K562 (cell line): Measurements from ENCODE around the gene TPD52L1. TPM values are rescaled to one million over a fixed set of nuclear protein-coding genes. Genes with fewer than 3 reads are reported as not detected.

Experiments
- ATAC-seq: fragments of 200-7000 bp; cut with Tn5 transposase; 3 replicates; pipeline ENCODE4 v1.9.1; 2020; ENCODE audit warnings: moderate library complexity
- BruUV-seq: library from RNA; stranded (reverse); fragments of 400-500 nt; replicated peaks from 2 replicates; lab custom pipeline; 2021; lab: Mats Ljungman, UMichigan
- CTCF ChIA-PET: fragments of 300-600 bp; formaldehyde crosslinking; extraction: SDS; loops from one replicate; lab custom pipeline; 2021; ENCODE audit warnings: low intra/inter-chr PET ratio; lab: Yijun Ruan, JAX
- POLR2A ChIA-PET: fragments of 300-600, 350-650 bp; sonication (Branson Sonifier 250); formaldehyde crosslinking; extraction: SDS; loops from one replicate; lab custom pipeline; 2021; ENCODE audit warnings: antibody characterized with exemption, inconsistent platforms; lab: Yijun Ruan, JAX
- DNase-seq, 4 experiments: peaks; one replicate each; pipeline versions ENCODE4 v3.0.0 to v3.0.0-alpha.2; 2011 to 2018; ENCODE audit warnings: low spot score in 3 of 4, mixed read lengths in 3 of 4; ENCODE audit errors: extremely low read depth in 1 of 4
- FAIRE-seq: peaks from 2 replicates; lab custom pipeline; 2011; peaks lifted over from hg19 to GRCh38; lab: Jason Lieb, UNC
- H2AFZ ChIP-seq: 2 replicates; pipeline ENCODE4 v1.6.0; 2011; ENCODE audit warnings: low read depth, low read length, control low read depth, inconsistent platforms
- H3K27ac ChIP-seq: fragments of 200-600 bp; 3 replicates; pipeline ENCODE4 v1.8.0; 2011; ENCODE audit warnings: low read depth, mild to moderate bottlenecking, control low read depth, inconsistent platforms, low read length, moderate library complexity, mixed read lengths; ENCODE audit errors: extremely low read depth
- H3K27me3 ChIP-seq, 2 experiments: fragments of 300-600 bp in 1 of 2; 2 replicates in 1 of 2; 3 replicates in 1 of 2; pipeline versions ENCODE4 v1.6.0 to v1.8.0; 2011; ENCODE audit warnings: inconsistent platforms in 2 of 2, low read length in 2 of 2, mild to moderate bottlenecking in 1 of 2, mixed read lengths in 1 of 2, moderate library complexity in 1 of 2; ENCODE audit not compliant: control insufficient read depth in 2 of 2, insufficient read depth in 2 of 2
- H3K36me3 ChIP-seq: fragments of 300-600 bp; 3 replicates; pipeline ENCODE4 v1.8.0; 2011; ENCODE audit warnings: mild to moderate bottlenecking, low read length, inconsistent platforms; ENCODE audit not compliant: control insufficient read depth, insufficient read depth
- H3K4me1 ChIP-seq, 2 experiments: fragments of 200-600 bp in 1 of 2; replicated peaks in 1 of 2; 2 replicates in 1 of 2; 3 replicates in 1 of 2; pipeline versions ENCODE4 v1.5.1 to v1.8.0; 2011; ENCODE audit warnings: inconsistent platforms in 2 of 2, low read length in 2 of 2, mild to moderate bottlenecking in 1 of 2, mixed read lengths in 1 of 2, moderate library complexity in 1 of 2; ENCODE audit not compliant: control insufficient read depth in 2 of 2, insufficient read depth in 2 of 2
- H3K4me2 ChIP-seq: 2 replicates; pipeline ENCODE4 v1.6.1; 2011; ENCODE audit warnings: low read length, control low read depth, inconsistent platforms, mixed read lengths; ENCODE audit not compliant: insufficient read depth
- H3K4me3 ChIP-seq: fragments of 200-600 bp; sonication (generic), shearing (Covaris generic); 2 replicates; pipeline ENCODE4 v1.5.1; 2016; ENCODE audit warnings: control low read depth, inconsistent platforms
- H3K79me2 ChIP-seq: fragments of 200-600 bp; 3 replicates; pipeline ENCODE4 v1.8.0; 2011; ENCODE audit warnings: low read length, inconsistent platforms; ENCODE audit not compliant: control insufficient read depth, insufficient read depth
- H3K9ac ChIP-seq, 2 experiments: 2 replicates each; pipeline versions ENCODE4 v1.6.0 to v1.6.1; 2011; ENCODE audit warnings: low read depth in 2 of 2, low read length in 2 of 2, control low read depth in 1 of 2, inconsistent platforms in 1 of 2, mild to moderate bottlenecking in 1 of 2, mixed read lengths in 1 of 2; ENCODE audit not compliant: insufficient read depth in 1 of 2
- H3K9me1 ChIP-seq: one replicate; pipeline ENCODE4 v1.6.0; 2011; ENCODE audit warnings: inconsistent platforms, mild to moderate bottlenecking, low read length, moderate library complexity; ENCODE audit not compliant: control insufficient read depth, insufficient read depth
- H3K9me3 ChIP-seq: replicated peaks from 2 replicates; pipeline ENCODE4 v1.5.1; 2011; ENCODE audit warnings: low read depth, low read length, inconsistent platforms; ENCODE audit not compliant: control insufficient read depth, insufficient read depth
- H4K20me1 ChIP-seq: replicated peaks from 2 replicates; pipeline ENCODE4 v1.6.1; 2011; ENCODE audit warnings: low read length, inconsistent platforms, mixed read lengths; ENCODE audit not compliant: control insufficient read depth, insufficient read depth
- BCL6 ChIP-seq: fragments of 250-450 bp; sonication (Bioruptor Pico); IDR thresholded peaks from 2 replicates; pipeline ENCODE4 v1.4.0; 2020
- CHD4 ChIP-seq: fragments of 200-600 bp; sonication (generic); IDR thresholded peaks from 3 replicates; pipeline ENCODE4 v1.6.1; 2012; ENCODE audit warnings: low read depth, mild to moderate bottlenecking, mixed read lengths, low read length, inconsistent platforms; ENCODE audit not compliant: insufficient read depth, insufficient replicate concordance, poor library complexity, severe bottlenecking
- CREM ChIP-seq: IDR thresholded peaks from 2 replicates; pipeline ENCODE4 v1.6.1; 2014; ENCODE audit warnings: antibody characterized with exemption, low read depth
- DNMT1 ChIP-seq: fragments of 450-650 bp; IDR thresholded peaks from 2 replicates; pipeline ENCODE4 v1.6.1; 2016; ENCODE audit warnings: antibody characterized with exemption, mild to moderate bottlenecking
- EP400 ChIP-seq: fragments of 450-650 bp; IDR thresholded peaks from 2 replicates; pipeline ENCODE4 v1.6.1; 2017; ENCODE audit warnings: antibody characterized with exemption, mild to moderate bottlenecking, moderate library complexity
- FOXK2 ChIP-seq, 2 experiments: fragments of 450-650 bp; IDR thresholded peaks in 1 of 2; conservative IDR thresholded peaks in 1 of 2; 2 replicates each; pipeline ENCODE4 v1.6.1; 2016; ENCODE audit warnings: low read depth in 2 of 2, mild to moderate bottlenecking in 1 of 2
- FOXP1 ChIP-seq: sonication (generic); formaldehyde crosslinking; IDR thresholded peaks from 2 replicates; pipeline ENCODE4 v1.8.0; 2022; ENCODE audit warnings: mild to moderate bottlenecking, missing genetic modification reagents
- GABPA ChIP-seq: fragments of 200-800 bp; sonication (Bioruptor generic); conservative IDR thresholded peaks from 2 replicates; pipeline ENCODE4 v1.6.1; 2016; ENCODE audit warnings: low read depth, missing genetic modification characterization, missing compliant biosample characterization
- HNRNPL ChIP-seq: fragments of 200-400 bp; formaldehyde crosslinking; IDR thresholded peaks from 2 replicates; pipeline ENCODE4 v1.6.1; 2017; ENCODE audit warnings: low read depth, mild to moderate bottlenecking, low read length
- LCOR ChIP-seq: sonication (generic); formaldehyde crosslinking; IDR thresholded peaks from 2 replicates; pipeline ENCODE4 v1.8.0; 2022; ENCODE audit warnings: mild to moderate bottlenecking, missing genetic modification reagents
- NCOA1 ChIP-seq: fragments of 450-650 bp; IDR thresholded peaks from 2 replicates; pipeline ENCODE4 v1.6.1; 2016; ENCODE audit warnings: low read depth
- SOX6 ChIP-seq: fragments of 450-650 bp; IDR thresholded peaks from 2 replicates; pipeline ENCODE4 v1.6.1; 2014; ENCODE audit warnings: mild to moderate bottlenecking
- SPI1 ChIP-seq: IDR thresholded peaks from 2 replicates; pipeline ENCODE4 v1.6.1; 2011; ENCODE audit warnings: low read depth, low read length, control low read depth, borderline replicate concordance
- ZNF3 ChIP-seq: fragments of 250-450 bp; sonication (Bioruptor Pico); IDR thresholded peaks from 2 replicates; pipeline ENCODE4 v1.5.0; 2021; ENCODE audit warnings: mild to moderate bottlenecking, moderate library complexity
- ZNF589 ChIP-seq: fragments of 200-800 bp; sonication (Bioruptor generic); IDR thresholded peaks from 2 replicates; pipeline ENCODE4 v1.6.1; 2016; ENCODE audit warnings: low read depth, missing genetic modification characterization, missing compliant biosample characterization
- ZNF644 ChIP-seq: fragments of 200-800 bp; sonication (Bioruptor generic); IDR thresholded peaks from 2 replicates; pipeline ENCODE4 v1.6.1; 2016; ENCODE audit warnings: low read depth, missing genetic modification characterization, missing compliant biosample characterization
- ZNF695 ChIP-seq: fragments of 450-650 bp; formaldehyde crosslinking; IDR thresholded peaks from 2 replicates; pipeline ENCODE4 v1.4.0; 2020; ENCODE audit warnings: mild to moderate bottlenecking, moderate library complexity
- WGBS: fragments of 100-300 bp; shearing (Covaris generic); methylation state at CpG from one replicate; pipeline ENCODE4 v1.1.6; 2016; ENCODE audit warnings: low coverage, mixed read lengths; ENCODE audit not compliant: insufficient coverage; ENCODE audit errors: missing lambda C conversion rate; 5-methylcytosine and 5-hydroxymethylcytosine counted together
- in situ Hi-C: fragments of 300-500 bp; cut with MboI; formaldehyde crosslinking; loops from 4 replicates; pipeline ENCODE4 v1.15.0; 2018; ENCODE audit warnings: inconsistent platforms, mixed read lengths
- intact Hi-C: fragments of 100-400 bp; cut with micrococcal nuclease; formaldehyde crosslinking; loops from 2 replicates; pipeline ENCODE4 v1.14.2; 2022
- polyA plus RNA-seq, 8 experiments: library from polyadenylated mRNA; depleted of rRNA in 4 of 8; stranded (reverse) in 5 of 8; unstranded in 3 of 8; fragments of >200 nt; fragmentation: Nextera tagmentation in 2 of 8; fragmentation: Illumina TruSeq in 1 of 8; extraction: Ambion mirVana in 2 of 8; extraction: Trizol in 1 of 8; gene quantifications; 2 replicates each; pipeline versions ENCODE4 v1.2.1 to v1.2.3, GENCODE V29; 2011 to 2014; ENCODE audit warnings: inconsistent platforms in 1 of 8, missing spikeins in 1 of 8
- total RNA-seq, 7 experiments: library from RNA; depleted of rRNA in 6 of 7; stranded (reverse); fragments of >200 nt in 6 of 7; fragmentation: Illumina TruSeq in 2 of 7; extraction: Trizol in 2 of 7; gene quantifications; 2 replicates each; pipeline versions ENCODE4 v1.2.1 to v1.2.3, GENCODE V29; 2011 to 2021; ENCODE audit warnings: low replicate concordance in 1 of 7
- TF ChIP-seq, protein P1 (sequence below): fragments of 450-650 bp; IDR thresholded peaks from 2 replicates; pipeline ENCODE4 v1.7.0; 2016; ENCODE audit warnings: borderline replicate concordance
- TF ChIP-seq, protein P2 (sequence below): fragments of 250-450 bp; sonication (Bioruptor Pico); IDR thresholded peaks from 2 replicates; pipeline ENCODE4 v1.4.0; 2020; ENCODE audit warnings: borderline replicate concordance

TPD52L1 gene
- total and polyA plus RNA-seq, 9 of the 15 experiments (the other 6 are each of a cell fraction or from before 2014, with no cell fraction given) = 12.9 to 149 (median 75.7) TPM

DNA sequence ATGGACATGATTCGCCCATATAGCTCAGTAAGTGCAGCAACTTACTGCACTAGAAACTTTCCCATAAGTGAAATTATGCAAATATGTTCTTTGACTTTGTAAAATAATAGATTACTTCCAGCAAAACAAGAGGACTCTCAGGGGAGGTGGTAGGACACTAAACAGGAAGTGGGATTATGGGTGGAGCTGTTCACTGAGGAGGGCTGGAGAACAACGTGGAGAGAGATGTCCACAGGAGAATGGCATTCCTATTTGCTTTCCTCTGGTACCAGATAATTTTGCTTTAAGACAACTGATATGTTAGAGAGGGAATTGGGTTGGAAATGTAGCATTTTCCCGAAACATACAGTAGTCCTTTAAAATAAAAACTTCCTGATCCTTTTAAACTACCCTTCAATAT lies 3.7 kb downstream of the TPD52L1 start:
- Histone ChIP-seq H3K79me2 (peaks cover 31% of the 10 kb centered on the region), H3K4me2 (peak overlapping the region; percentile 68; the same call in 1 of the 2 replicates), H3K9me3 (peaks cover 7% of the 10 kb centered on the region; the same call in 1 of the 2 replicates), H2AFZ (peak overlapping the region; percentile 73), H3K27me3 (no peaks in the 10 kb centered on the region), H3K4me3 (no peak overlapping the region), H3K36me3 (peaks cover 7% of the 10 kb centered on the region; the same call in 2 of the 3 replicates), H4K20me1 (no peaks in the 10 kb centered on the region), H3K27ac (peak overlapping the region; percentile 49; the same call in 2 of the 3 replicates), H3K9me1 (no peaks in the 10 kb centered on the region), H3K9ac (peak overlapping the region in 1 of 2 experiments; percentile 38; a peak in 1 of 4 replicates), H3K4me1 (peaks cover 14 to 15% of the 10 kb centered on the region in 2 experiments; a peak in 4 of 5 replicates)
- ChIA-PET CTCF (no interaction called here), POLR2A (interaction anchor here (0.7 to 1.3 kb wide), 2 partner anchors 9 to 133 kb away, joined by 3 to 4 read pairs; no protein-coding TSS in a partner anchor)
- no TSS peak for BruUV-seq
- in situ Hi-C loops = loop anchor here (25.0 kb wide), 1 partner anchor 605 kb away; no protein-coding TSS in a partner anchor
- intact Hi-C loops = loop anchor here (10.0 kb wide), 2 partner anchors 108 to 608 kb away; no protein-coding TSS in a partner anchor
- no peak for TF ChIP-seq LCOR (CRISPR knock-in tag)
- TF ChIP-seq, protein P1, sequence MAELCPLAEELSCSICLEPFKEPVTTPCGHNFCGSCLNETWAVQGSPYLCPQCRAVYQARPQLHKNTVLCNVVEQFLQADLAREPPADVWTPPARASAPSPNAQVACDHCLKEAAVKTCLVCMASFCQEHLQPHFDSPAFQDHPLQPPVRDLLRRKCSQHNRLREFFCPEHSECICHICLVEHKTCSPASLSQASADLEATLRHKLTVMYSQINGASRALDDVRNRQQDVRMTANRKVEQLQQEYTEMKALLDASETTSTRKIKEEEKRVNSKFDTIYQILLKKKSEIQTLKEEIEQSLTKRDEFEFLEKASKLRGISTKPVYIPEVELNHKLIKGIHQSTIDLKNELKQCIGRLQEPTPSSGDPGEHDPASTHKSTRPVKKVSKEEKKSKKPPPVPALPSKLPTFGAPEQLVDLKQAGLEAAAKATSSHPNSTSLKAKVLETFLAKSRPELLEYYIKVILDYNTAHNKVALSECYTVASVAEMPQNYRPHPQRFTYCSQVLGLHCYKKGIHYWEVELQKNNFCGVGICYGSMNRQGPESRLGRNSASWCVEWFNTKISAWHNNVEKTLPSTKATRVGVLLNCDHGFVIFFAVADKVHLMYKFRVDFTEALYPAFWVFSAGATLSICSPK = no peak
- no peak for TF ChIP-seq FOXP1 (CRISPR knock-in tag)
- no peak for TF ChIP-seq NCOA1
- 0 out of 2 replicates have a peak, but pooled peaks have one; percentile 10 for TF ChIP-seq EP400
- TF ChIP-seq HNRNPL = no peak
- no peak for TF ChIP-seq ZNF644 (tag)
- no peak for TF ChIP-seq DNMT1
- no peak for TF ChIP-seq ZNF695 (CRISPR knock-in tag)
- no peak for TF ChIP-seq CREM
- TF ChIP-seq ZNF589 (CRISPR knock-in tag) = peak; percentile 46; the same call in 1 of the 2 replicates
- TF ChIP-seq BCL6 (CRISPR knock-in tag) = no peak
- TF ChIP-seq FOXK2 (conservative IDR thresholded peaks at IDR 0.05 in 1 of 2, IDR thresholded peaks at IDR 0.05 in 1 of 2; ENCODE audit: low read depth in 2 of 2) = 0 out of 4 replicates have a peak, but pooled peaks of 1 of the 2 experiments have one; percentile 16
- TF ChIP-seq CHD4 = no peak
- TF ChIP-seq SOX6 = no peak
- TF ChIP-seq, protein P2, sequence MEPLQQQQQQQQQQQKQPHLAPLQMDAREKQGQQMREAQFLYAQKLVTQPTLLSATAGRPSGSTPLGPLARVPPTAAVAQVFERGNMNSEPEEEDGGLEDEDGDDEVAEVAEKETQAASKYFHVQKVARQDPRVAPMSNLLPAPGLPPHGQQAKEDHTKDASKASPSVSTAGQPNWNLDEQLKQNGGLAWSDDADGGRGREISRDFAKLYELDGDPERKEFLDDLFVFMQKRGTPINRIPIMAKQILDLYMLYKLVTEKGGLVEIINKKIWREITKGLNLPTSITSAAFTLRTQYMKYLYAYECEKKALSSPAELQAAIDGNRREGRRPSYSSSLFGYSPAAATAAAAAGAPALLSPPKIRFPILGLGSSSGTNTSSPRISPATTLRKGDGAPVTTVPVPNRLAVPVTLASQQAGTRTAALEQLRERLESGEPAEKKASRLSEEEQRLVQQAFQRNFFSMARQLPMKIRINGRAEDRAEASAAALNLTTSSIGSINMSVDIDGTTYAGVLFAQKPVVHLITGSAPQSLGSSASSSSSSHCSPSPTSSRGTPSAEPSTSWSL = no peak
- peak; percentile 94 for TF ChIP-seq SPI1
- no peak for TF ChIP-seq ZNF3
- peak; percentile 51; the same call in 1 of the 2 replicates for TF ChIP-seq GABPA (tag)
- ATAC-seq = no peak
- 35% methylated on average over 3 of the region's 3 CpGs for WGBS
- no peak for FAIRE-seq
- DNase-seq = peak in 2 of 4 experiments; percentile 36 to 38
